ENCODE results near the gene PIP4K2A.

PIP4K2A gene

DNA sequence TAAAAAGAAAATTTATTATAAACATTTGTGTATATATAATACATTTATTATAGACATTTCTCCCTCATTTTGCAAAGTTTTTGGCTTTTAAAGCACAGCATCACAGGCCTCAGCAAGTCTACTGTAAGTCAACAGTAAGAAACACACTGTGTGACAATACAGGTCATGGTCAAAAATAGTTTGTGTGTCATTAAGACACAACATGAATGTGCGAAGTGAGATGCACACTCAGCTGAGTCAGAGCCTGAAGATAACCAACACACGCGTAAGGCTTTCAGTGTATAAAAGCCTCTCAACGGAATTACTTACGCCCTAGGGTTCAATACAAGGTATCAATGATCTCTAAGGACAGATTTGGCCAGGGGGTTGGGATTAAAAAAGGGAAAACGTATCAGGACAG lies 157.6 kb downstream of the PIP4K2A start:
- Histone ChIP-seq H3K36me3 (ENCODE audit: insufficient read depth, low read length) (no peaks in the 10 kb centered on the region), H3K79me2 (ENCODE audit: control insufficient read depth, insufficient read depth, low read length, unreplicated experiment) (no peaks in the 10 kb centered on the region), H2AFZ (ENCODE audit: low read length, unreplicated experiment) (no peak overlapping the region)

DNA sequence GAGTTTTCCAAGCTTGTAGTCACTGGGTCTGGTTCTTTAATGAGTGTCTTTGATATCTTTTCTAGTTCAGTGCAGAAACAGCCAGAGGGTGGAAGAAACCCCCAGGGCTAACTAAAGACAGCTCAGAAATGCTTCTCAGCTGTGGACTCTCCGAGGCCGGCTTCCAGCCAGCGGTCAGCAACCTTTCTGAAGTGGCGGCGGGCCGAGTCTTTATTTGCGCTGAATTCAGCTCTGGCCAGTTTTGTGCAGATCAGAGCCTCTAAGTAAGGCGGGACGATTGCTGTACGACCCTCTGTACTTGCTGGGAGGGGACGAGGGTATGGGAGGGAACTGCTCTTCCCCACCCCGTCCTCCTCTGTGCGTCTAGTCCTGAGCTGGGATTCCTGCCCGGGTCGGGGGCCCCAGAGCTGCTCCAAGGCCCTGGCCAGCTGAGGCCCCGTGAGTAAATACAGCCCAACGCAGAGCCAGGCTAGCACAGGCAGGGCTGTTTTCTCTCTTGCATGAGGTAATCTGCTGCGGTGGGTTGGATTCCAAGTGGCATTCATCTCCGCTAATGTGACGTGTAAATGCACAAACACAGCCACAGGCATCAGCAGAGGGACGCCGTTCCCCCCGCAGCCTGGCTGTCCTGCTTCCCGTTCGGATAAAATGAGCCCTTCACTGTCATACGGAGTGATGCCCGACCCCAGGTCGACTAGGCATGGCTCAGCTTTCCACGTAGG lies 159.8 kb downstream of the PIP4K2A start:
- H3K4me1 ChIP-seq (ENCODE audit: control insufficient read depth, insufficient read depth, low read length, unreplicated experiment), result peaks cover 12% of the 10 kb centered on the region
- peaks cover 3% of the 10 kb centered on the region; the same call in 1 of the 2 replicates for H3K36me3 ChIP-seq (ENCODE audit: insufficient read depth, low read length)
- no peak overlapping the region for H3K27ac ChIP-seq (ENCODE audit: low read depth, low read length)
- H3K27me3 ChIP-seq (ENCODE audit: insufficient read depth, low read length), result no peaks in the 10 kb centered on the region
- H3K4me3 ChIP-seq (ENCODE audit: low read depth, low read length), result no peak overlapping the region
- no peak overlapping the region for H2AFZ ChIP-seq (ENCODE audit: low read length, unreplicated experiment)
- H3K79me2 ChIP-seq (ENCODE audit: control insufficient read depth, insufficient read depth, low read length, unreplicated experiment), result no peaks in the 10 kb centered on the region

More for the DNA sequence above, 157.6 kb downstream of the PIP4K2A start:
- H3K4me3 ChIP-seq (ENCODE audit: low read depth, low read length), result no peak overlapping the region
- no peaks in the 10 kb centered on the region for H3K27me3 ChIP-seq (ENCODE audit: insufficient read depth, low read length)
- H3K27ac ChIP-seq (ENCODE audit: low read depth, low read length), result no peak overlapping the region
- H3K4me1 ChIP-seq (ENCODE audit: control insufficient read depth, insufficient read depth, low read length, unreplicated experiment), result peaks cover 12% of the 10 kb centered on the region

DNA sequence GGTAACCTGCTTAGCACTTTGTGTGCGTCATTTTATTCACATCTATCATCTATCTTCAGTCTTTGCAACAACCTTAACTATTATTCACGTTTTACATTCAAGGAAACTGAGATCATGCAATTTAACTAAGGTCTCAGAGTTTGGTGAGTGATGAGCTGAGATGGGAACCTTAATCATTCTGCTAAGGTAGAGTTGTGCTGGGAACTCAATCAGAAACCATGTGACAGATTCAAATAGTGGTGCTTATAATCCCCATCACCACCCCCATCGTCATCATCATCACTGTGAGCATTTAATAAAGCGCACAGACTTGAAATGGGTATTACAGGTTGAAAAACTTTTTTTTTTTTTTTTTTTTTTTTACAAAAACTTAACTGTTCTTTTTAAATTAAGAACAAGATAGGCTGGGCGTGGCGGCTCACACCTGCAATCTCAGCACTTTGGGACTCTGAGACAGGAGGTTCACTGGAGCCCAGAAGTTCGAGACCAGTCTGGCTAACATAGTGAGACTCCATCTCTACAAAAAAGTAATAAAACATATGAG lies 160.9 kb downstream of the PIP4K2A start:
- Histone ChIP-seq H2AFZ (ENCODE audit: low read length, unreplicated experiment) (no peak overlapping the region), H3K27ac (ENCODE audit: low read depth, low read length) (no peak overlapping the region; the same call in 1 of the 2 replicates), H3K36me3 (ENCODE audit: insufficient read depth, low read length) (peaks cover 3% of the 10 kb centered on the region; the same call in 1 of the 2 replicates), H3K4me1 (ENCODE audit: control insufficient read depth, insufficient read depth, low read length, unreplicated experiment) (peaks cover 12% of the 10 kb centered on the region), H3K79me2 (ENCODE audit: control insufficient read depth, insufficient read depth, low read length, unreplicated experiment) (no peaks in the 10 kb centered on the region), H3K4me3 (ENCODE audit: low read depth, low read length) (no peak overlapping the region), H3K27me3 (ENCODE audit: insufficient read depth, low read length) (no peaks in the 10 kb centered on the region)

DNA sequence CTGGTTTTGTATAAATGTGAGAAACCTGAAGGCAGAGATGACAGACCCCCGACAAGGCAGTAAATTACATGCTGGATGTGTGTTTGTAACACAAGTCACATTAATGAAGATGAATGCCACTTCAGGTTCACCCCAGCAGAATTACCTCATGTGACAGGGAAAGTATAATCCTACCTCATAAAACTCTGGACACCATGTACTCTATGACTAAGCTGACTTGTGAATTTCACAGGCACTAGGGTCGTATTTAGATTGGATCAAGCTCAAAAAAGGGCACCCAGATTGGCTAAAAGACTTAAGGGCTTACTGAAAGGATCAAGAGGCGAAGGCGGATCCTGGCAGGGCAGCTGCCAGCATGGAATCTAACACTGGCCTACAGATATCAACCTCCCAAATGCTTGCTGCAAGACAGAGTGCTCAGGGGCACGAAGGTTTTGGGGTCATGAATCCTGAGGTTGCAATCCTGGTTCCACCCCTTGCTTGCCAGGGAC lies 161.4 kb downstream of the PIP4K2A start:
- H2AFZ ChIP-seq (ENCODE audit: low read length, unreplicated experiment), result no peak overlapping the region
- peaks cover 3% of the 10 kb centered on the region; the same call in 1 of the 2 replicates for H3K36me3 ChIP-seq (ENCODE audit: insufficient read depth, low read length)
- peaks cover 12% of the 10 kb centered on the region for H3K4me1 ChIP-seq (ENCODE audit: control insufficient read depth, insufficient read depth, low read length, unreplicated experiment)
- H3K4me3 ChIP-seq (ENCODE audit: low read depth, low read length), result no peak overlapping the region
- no peaks in the 10 kb centered on the region for H3K79me2 ChIP-seq (ENCODE audit: control insufficient read depth, insufficient read depth, low read length, unreplicated experiment)
- peak overlapping the region; percentile 22; the same call in 1 of the 2 replicates for H3K27ac ChIP-seq (ENCODE audit: low read depth, low read length)
- no peaks in the 10 kb centered on the region for H3K27me3 ChIP-seq (ENCODE audit: insufficient read depth, low read length)

DNA sequence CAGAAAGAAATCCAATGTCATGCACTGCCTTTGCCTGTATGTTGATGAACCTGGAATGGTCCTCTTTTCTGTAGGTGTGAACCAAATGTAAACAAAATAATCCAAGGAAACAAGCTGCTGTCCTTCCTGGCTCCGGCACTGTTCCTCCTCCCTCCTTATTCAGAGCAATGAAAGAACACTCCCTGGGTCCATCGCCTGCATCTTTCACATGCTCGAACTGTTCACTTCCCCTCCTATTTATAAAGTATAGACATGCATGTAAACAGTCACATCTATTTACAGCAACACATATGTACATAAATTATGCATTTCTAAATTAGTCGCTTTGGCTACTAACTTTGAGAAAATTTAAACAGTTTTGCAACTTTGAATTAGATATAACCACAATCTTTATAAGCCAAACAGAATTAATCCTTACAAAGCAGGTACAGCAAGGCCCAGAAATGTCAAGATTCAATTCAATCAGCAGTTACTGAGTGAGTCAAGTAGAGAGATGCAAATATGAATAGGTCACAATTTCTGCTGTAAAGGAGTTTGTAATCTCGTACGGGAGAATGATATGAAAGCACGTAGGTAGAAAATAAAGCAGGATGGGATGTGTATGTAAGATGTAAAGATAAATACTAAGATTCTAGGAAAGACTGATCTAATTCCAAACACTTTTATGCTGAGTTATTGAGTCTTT lies 162.6 kb downstream of the PIP4K2A start:
- Histone ChIP-seq H2AFZ (ENCODE audit: low read length, unreplicated experiment) (no peak overlapping the region), H3K27me3 (ENCODE audit: insufficient read depth, low read length) (no peaks in the 10 kb centered on the region), H3K4me3 (ENCODE audit: low read depth, low read length) (no peak overlapping the region), H3K79me2 (ENCODE audit: control insufficient read depth, insufficient read depth, low read length, unreplicated experiment) (no peaks in the 10 kb centered on the region), H3K27ac (ENCODE audit: low read depth, low read length) (no peak overlapping the region), H3K4me1 (ENCODE audit: control insufficient read depth, insufficient read depth, low read length, unreplicated experiment) (peaks cover 12% of the 10 kb centered on the region), H3K36me3 (ENCODE audit: insufficient read depth, low read length) (peaks cover 3% of the 10 kb centered on the region; the same call in 1 of the 2 replicates)

DNA sequence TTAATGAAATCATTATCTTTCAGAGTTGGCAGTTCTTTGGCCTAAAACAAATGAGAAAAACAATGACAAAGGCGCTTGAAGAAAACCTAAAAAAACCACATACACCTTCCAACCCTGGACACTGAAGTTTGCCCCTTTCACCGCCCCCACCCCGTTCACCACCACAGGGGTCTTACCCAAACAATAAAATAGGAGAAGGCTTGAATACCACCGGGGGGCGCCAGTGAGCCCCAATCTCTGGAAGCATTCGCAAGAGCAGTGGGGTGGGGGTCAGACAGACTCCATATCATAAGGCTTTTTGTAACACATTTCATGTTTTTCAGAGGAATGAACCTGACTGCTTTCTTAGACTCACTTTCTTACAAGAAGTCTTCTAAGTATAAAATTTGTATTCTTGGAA lies 163.6 kb downstream of the PIP4K2A start:
- Histone ChIP-seq H3K4me3 (ENCODE audit: low read depth, low read length) (no peak overlapping the region), H3K27ac (ENCODE audit: low read depth, low read length) (no peak overlapping the region), H3K4me1 (ENCODE audit: control insufficient read depth, insufficient read depth, low read length, unreplicated experiment) (peaks cover 12% of the 10 kb centered on the region), H2AFZ (ENCODE audit: low read length, unreplicated experiment) (no peak overlapping the region), H3K36me3 (ENCODE audit: insufficient read depth, low read length) (peaks cover 3% of the 10 kb centered on the region; the same call in 1 of the 2 replicates), H3K27me3 (ENCODE audit: insufficient read depth, low read length) (no peaks in the 10 kb centered on the region), H3K79me2 (ENCODE audit: control insufficient read depth, insufficient read depth, low read length, unreplicated experiment) (no peaks in the 10 kb centered on the region)

DNA sequence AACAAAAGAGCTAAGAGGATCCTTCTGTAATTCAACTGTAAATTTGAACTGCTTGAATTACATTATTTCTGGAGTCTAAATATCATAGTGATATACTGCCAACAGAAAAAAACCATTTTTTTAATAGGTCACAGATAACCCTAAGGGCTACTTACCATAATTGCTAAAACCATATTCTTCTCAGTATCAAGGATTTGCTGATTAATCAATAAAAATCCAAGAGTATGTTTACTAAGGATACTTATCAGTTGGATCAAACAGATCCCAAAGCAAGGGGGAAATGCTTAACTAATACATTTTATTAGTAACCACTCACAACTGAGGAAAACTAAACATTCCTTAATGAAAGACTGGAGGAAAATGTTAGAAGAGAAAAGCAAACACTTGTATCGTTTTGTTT lies 166.0 kb downstream of the PIP4K2A start:
- Histone ChIP-seq H3K36me3 (ENCODE audit: insufficient read depth, low read length) (peaks cover 3% of the 10 kb centered on the region; the same call in 1 of the 2 replicates), H2AFZ (ENCODE audit: low read length, unreplicated experiment) (no peak overlapping the region), H3K27ac (ENCODE audit: low read depth, low read length) (no peak overlapping the region), H3K27me3 (ENCODE audit: insufficient read depth, low read length) (no peaks in the 10 kb centered on the region), H3K79me2 (ENCODE audit: control insufficient read depth, insufficient read depth, low read length, unreplicated experiment) (no peaks in the 10 kb centered on the region), H3K4me3 (ENCODE audit: low read depth, low read length) (no peak overlapping the region), H3K4me1 (ENCODE audit: control insufficient read depth, insufficient read depth, low read length, unreplicated experiment) (peaks cover 10% of the 10 kb centered on the region)

DNA sequence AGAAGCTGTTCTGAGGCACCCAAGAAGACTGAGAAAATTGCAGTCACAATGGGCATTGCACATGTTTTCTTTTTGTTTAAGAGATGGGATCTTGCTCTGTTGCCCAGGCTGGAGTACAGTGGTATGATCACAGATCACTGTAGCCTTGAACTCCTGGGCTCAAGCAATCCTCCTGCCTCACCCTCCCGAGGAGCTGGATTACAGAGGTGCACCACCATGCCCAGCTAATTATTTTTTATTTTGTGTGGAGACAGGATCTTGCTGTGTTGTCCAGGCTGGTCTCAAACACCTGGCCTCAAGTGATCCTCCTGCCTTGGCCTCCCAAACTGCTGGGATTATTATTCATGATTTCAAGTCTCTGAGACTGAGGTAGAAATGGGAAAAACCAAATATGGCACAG lies 168.7 kb downstream of the PIP4K2A start:
- Histone ChIP-seq H3K36me3 (ENCODE audit: insufficient read depth, low read length) (peaks cover 3% of the 10 kb centered on the region; the same call in 1 of the 2 replicates), H3K4me3 (ENCODE audit: low read depth, low read length) (no peak overlapping the region), H3K27me3 (ENCODE audit: insufficient read depth, low read length) (no peaks in the 10 kb centered on the region), H3K27ac (ENCODE audit: low read depth, low read length) (no peak overlapping the region), H3K79me2 (ENCODE audit: control insufficient read depth, insufficient read depth, low read length, unreplicated experiment) (no peaks in the 10 kb centered on the region), H2AFZ (ENCODE audit: low read length, unreplicated experiment) (no peak overlapping the region), H3K4me1 (ENCODE audit: control insufficient read depth, insufficient read depth, low read length, unreplicated experiment) (no peaks in the 10 kb centered on the region)

DNA sequence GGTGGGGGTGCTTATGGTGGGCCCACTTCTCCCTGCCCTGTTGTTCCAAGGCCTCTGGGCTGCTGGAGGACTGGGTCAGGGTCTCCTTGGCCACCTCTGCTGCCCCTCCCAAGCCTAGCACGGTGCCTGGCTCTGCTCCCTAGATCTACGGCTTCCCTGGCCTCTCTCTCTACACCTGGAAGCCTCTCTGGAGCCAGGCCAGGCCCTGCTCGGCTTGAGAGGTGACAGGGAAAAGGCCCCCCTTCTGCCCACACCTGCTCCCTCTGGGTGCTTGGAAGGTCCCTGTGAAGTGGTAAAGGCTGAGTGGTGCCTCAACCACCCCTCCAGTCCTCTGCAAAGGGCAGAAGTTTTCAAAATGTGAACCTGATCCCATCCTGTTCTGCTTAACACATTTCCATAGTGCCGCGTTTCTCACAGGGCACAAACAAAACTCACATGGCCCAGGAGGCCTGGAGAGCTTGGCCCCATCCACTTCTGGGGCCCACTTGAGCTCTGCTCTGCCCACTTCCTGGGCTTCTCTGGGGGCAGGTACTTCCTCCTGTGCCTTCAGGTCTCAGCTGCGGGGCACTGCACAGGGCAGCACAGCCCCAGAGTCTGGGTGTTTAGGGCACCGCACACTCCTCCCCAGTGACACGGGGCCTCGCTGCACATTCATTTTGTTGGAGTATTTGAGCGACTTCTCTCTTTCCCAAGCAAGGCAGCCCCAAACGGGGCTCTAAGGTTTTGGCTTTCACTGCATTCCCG lies 169.9 kb downstream of the PIP4K2A start:
- Histone ChIP-seq H3K27ac (ENCODE audit: low read depth, low read length) (no peak overlapping the region), H2AFZ (ENCODE audit: low read length, unreplicated experiment) (no peak overlapping the region), H3K36me3 (ENCODE audit: insufficient read depth, low read length) (no peaks in the 10 kb centered on the region), H3K79me2 (ENCODE audit: control insufficient read depth, insufficient read depth, low read length, unreplicated experiment) (no peaks in the 10 kb centered on the region), H3K27me3 (ENCODE audit: insufficient read depth, low read length) (no peaks in the 10 kb centered on the region), H3K4me1 (ENCODE audit: control insufficient read depth, insufficient read depth, low read length, unreplicated experiment) (no peaks in the 10 kb centered on the region), H3K4me3 (ENCODE audit: low read depth, low read length) (no peak overlapping the region)

DNA sequence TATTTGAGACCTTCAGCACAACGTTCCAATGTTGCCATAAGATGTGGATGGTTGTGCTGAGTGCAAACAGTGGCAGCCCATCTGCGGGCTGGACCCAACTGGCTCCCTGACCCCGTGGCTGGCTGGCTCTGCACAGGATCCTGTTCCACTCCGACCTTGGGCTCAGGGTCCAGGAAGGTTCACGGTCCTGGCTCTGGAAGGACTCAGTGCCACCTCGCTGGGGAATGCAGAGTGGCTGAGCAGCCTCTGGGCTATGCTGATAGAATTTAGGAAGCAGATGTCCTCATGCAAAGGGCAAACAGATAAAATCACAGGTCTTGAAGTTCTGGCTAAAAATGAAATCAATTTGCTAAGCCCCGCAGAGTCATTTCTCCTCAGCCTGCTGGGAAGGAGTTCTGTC lies 171.6 kb downstream of the PIP4K2A start:
- Histone ChIP-seq H3K36me3 (ENCODE audit: insufficient read depth, low read length) (no peaks in the 10 kb centered on the region), H3K27me3 (ENCODE audit: insufficient read depth, low read length) (no peaks in the 10 kb centered on the region), H3K4me1 (ENCODE audit: control insufficient read depth, insufficient read depth, low read length, unreplicated experiment) (no peaks in the 10 kb centered on the region), H3K79me2 (ENCODE audit: control insufficient read depth, insufficient read depth, low read length, unreplicated experiment) (no peaks in the 10 kb centered on the region), H3K27ac (ENCODE audit: low read depth, low read length) (no peak overlapping the region), H2AFZ (ENCODE audit: low read length, unreplicated experiment) (no peak overlapping the region), H3K4me3 (ENCODE audit: low read depth, low read length) (no peak overlapping the region)

Data from ACC112 (cell line).